Muscle layer of colon (tissue), 2 donors: ENCODE data around the gene TRAK2.

Experiments used
- H3K27ac ChIP-seq: one replicate; pipeline ENCODE4 v1.7.0; 2013; ENCODE audit warnings: low read depth, mild to moderate bottlenecking, low read length, moderate library complexity
- H3K27me3 ChIP-seq, 2 donors: one replicate each; pipeline ENCODE4 v1.7.0; 2013; ENCODE audit warnings: low read length in 2 of 2, mild to moderate bottlenecking in 2 of 2; ENCODE audit not compliant: insufficient read depth in 2 of 2, control insufficient read depth in 1 of 2
- H3K36me3 ChIP-seq: one replicate; pipeline ENCODE4 v1.7.0; 2013; ENCODE audit warnings: mild to moderate bottlenecking, low read length; ENCODE audit not compliant: insufficient read depth
- H3K4me1 ChIP-seq: one replicate; pipeline ENCODE4 v1.7.0; 2013; ENCODE audit warnings: mild to moderate bottlenecking, low read length; ENCODE audit not compliant: insufficient read depth
- H3K4me3 ChIP-seq, 2 donors: one replicate each; pipeline ENCODE4 v1.7.0; 2013; ENCODE audit warnings: low read length in 2 of 2, low read depth in 1 of 2, mild to moderate bottlenecking in 1 of 2, moderate library complexity in 1 of 2
- H3K9ac ChIP-seq: one replicate; pipeline ENCODE4 v1.7.0; 2013; ENCODE audit warnings: low read length
- H3K9me3 ChIP-seq: one replicate; pipeline ENCODE4 v1.7.0; 2013; ENCODE audit warnings: mild to moderate bottlenecking, low read length
- donor health status: abdominal sarcoma.
- donor health status: Adenocarcinoma of cecum.

Gene TRAK2

GRCh38 chr2:201408931-201409330 lies 42.3 kb downstream of the TRAK2 start:
- Histone ChIP-seq H3K4me3 (no peak overlapping the region), H3K9me3 (no peaks in the 10 kb centered on the region), H3K27ac (no peak overlapping the region), H3K36me3 (no peaks in the 10 kb centered on the region), H3K27me3 (no peaks in the 10 kb centered on the region), H3K9ac (no peak overlapping the region), H3K4me1 (peaks cover 35% of the 10 kb centered on the region)

- Histone ChIP-seq H3K9me3 (no peaks in the 10 kb centered on the region), H3K27me3 (no peaks in the 10 kb centered on the region), H3K4me1 (peaks cover 39% of the 10 kb centered on the region), H3K36me3 (no peaks in the 10 kb centered on the region), H3K9ac (no peak overlapping the region), H3K4me3 (no peak overlapping the region), H3K27ac (no peak overlapping the region)
These were observed 44.0 kb downstream of the TRAK2 start for GRCh38 chr2:201407265-201407664.

GRCh38 chr2:201406077-201406662 lies 45.1 kb downstream of the TRAK2 start:
- no peaks in the 10 kb centered on the region for H3K36me3 ChIP-seq
- peaks cover 39% of the 10 kb centered on the region for H3K4me1 ChIP-seq
- no peak overlapping the region for H3K4me3 ChIP-seq
- no peak overlapping the region for H3K27ac ChIP-seq
- no peak overlapping the region for H3K9ac ChIP-seq
- H3K9me3 ChIP-seq, result no peaks in the 10 kb centered on the region
- H3K27me3 ChIP-seq, result no peaks in the 10 kb centered on the region

GRCh38 chr2:201404699-201405280 lies 46.5 kb downstream of the TRAK2 start:
- Histone ChIP-seq H3K9me3 (no peaks in the 10 kb centered on the region), H3K36me3 (no peaks in the 10 kb centered on the region), H3K27me3 (no peaks in the 10 kb centered on the region), H3K27ac (no peak overlapping the region), H3K4me1 (peaks cover 39% of the 10 kb centered on the region), H3K4me3 (no peak overlapping the region), H3K9ac (no peak overlapping the region)

- H3K27ac ChIP-seq, result no peak overlapping the region
- H3K4me1 ChIP-seq, result peaks cover 39% of the 10 kb centered on the region
- H3K27me3 ChIP-seq, result no peaks in the 10 kb centered on the region
- no peak overlapping the region for H3K4me3 ChIP-seq
- no peak overlapping the region for H3K9ac ChIP-seq
- H3K36me3 ChIP-seq, result no peaks in the 10 kb centered on the region
- no peaks in the 10 kb centered on the region for H3K9me3 ChIP-seq
These were observed 47.4 kb downstream of the TRAK2 start for GRCh38 chr2:201403880-201404279.

- no peak overlapping the region for H3K27ac ChIP-seq
- peaks cover 3% of the 10 kb centered on the region for H3K36me3 ChIP-seq
- no peak overlapping the region for H3K9ac ChIP-seq
- no peaks in the 10 kb centered on the region for H3K27me3 ChIP-seq
- no peaks in the 10 kb centered on the region for H3K9me3 ChIP-seq
- H3K4me1 ChIP-seq, result peaks cover 39% of the 10 kb centered on the region
- no peak overlapping the region for H3K4me3 ChIP-seq
These were observed 48.4 kb downstream of the TRAK2 start for GRCh38 chr2:201402651-201403562.

GRCh38 chr2:201401815-201402214 lies 49.4 kb downstream of the TRAK2 start:
- no peak overlapping the region for H3K4me3 ChIP-seq
- H3K27me3 ChIP-seq, result no peaks in the 10 kb centered on the region
- peaks cover 7% of the 10 kb centered on the region for H3K36me3 ChIP-seq
- H3K9ac ChIP-seq, result no peak overlapping the region
- H3K9me3 ChIP-seq, result no peaks in the 10 kb centered on the region
- H3K4me1 ChIP-seq, result peaks cover 38% of the 10 kb centered on the region
- H3K27ac ChIP-seq, result no peak overlapping the region

GRCh38 chr2:201396595-201396994 lies 54.7 kb downstream of the TRAK2 start:
- Histone ChIP-seq H3K4me3 (no peak overlapping the region), H3K9me3 (no peaks in the 10 kb centered on the region), H3K36me3 (peaks cover 43% of the 10 kb centered on the region), H3K4me1 (no peaks in the 10 kb centered on the region), H3K9ac (no peak overlapping the region), H3K27ac (no peak overlapping the region), H3K27me3 (no peaks in the 10 kb centered on the region)

GRCh38 chr2:201383136-201383535 lies 68.1 kb downstream of the TRAK2 start:
- Histone ChIP-seq H3K4me3 (no peak overlapping the region), H3K27me3 (no peaks in the 10 kb centered on the region), H3K27ac (no peak overlapping the region), H3K9me3 (no peaks in the 10 kb centered on the region), H3K36me3 (peaks cover 44% of the 10 kb centered on the region), H3K4me1 (peaks cover 15% of the 10 kb centered on the region), H3K9ac (no peak overlapping the region)

GRCh38 chr2:201378496-201379397 lies 72.5 kb downstream of the TRAK2 start:
- peak overlapping the region; percentile 36 for H3K27ac ChIP-seq
- H3K36me3 ChIP-seq, result peaks cover 25% of the 10 kb centered on the region
- no peaks in the 10 kb centered on the region for H3K9me3 ChIP-seq

GRCh38 chr2:201377218-201377617 lies 74.0 kb downstream of the TRAK2 start:
- Histone ChIP-seq H3K36me3 (peaks cover 11% of the 10 kb centered on the region), H3K27ac (no peak overlapping the region), H3K4me1 (peaks cover 26% of the 10 kb centered on the region)

More at GRCh38 chr2:201378496-201379397, 72.5 kb downstream of the TRAK2 start:
- Histone ChIP-seq H3K4me1 (peaks cover 26% of the 10 kb centered on the region), H3K27me3 (no peaks in the 10 kb centered on the region), H3K4me3 (no peak overlapping the region), H3K9ac (no peak overlapping the region)

More at GRCh38 chr2:201377218-201377617, 74.0 kb downstream of the TRAK2 start:
- no peak overlapping the region for H3K4me3 ChIP-seq
- no peaks in the 10 kb centered on the region for H3K27me3 ChIP-seq
- H3K9me3 ChIP-seq, result no peaks in the 10 kb centered on the region
- no peak overlapping the region for H3K9ac ChIP-seq
